HG03139 (cell line): ENCODE results near the gene MIPEP.

Experiments
- ATAC-seq: cut with Tn5 transposase; IDR thresholded peaks from one replicate; pipeline ENCODE4 v1.9.1; 2021; ENCODE audit not compliant: unreplicated experiment

The MIPEP gene

GRCh38 chr13:23855360-23855759 lies 33.8 kb downstream of the MIPEP start:
- no peak for ATAC-seq

- ATAC-seq: no peak
These were observed 36.8 kb downstream of the MIPEP start for GRCh38 chr13:23852351-23852750.

- no peak for ATAC-seq
These were observed 38.1 kb downstream of the MIPEP start for GRCh38 chr13:23851106-23851505.

- ATAC-seq: no peak
These were observed 39.1 kb downstream of the MIPEP start for GRCh38 chr13:23850134-23850533.

GRCh38 chr13:23849670-23850069 lies 39.5 kb downstream of the MIPEP start:
- ATAC-seq: no peak

- no peak for ATAC-seq
These were observed 40.5 kb downstream of the MIPEP start for GRCh38 chr13:23848646-23849141.

GRCh38 chr13:23848019-23848418 lies 41.2 kb downstream of the MIPEP start:
- no peak for ATAC-seq

GRCh38 chr13:23847497-23847896 lies 41.7 kb downstream of the MIPEP start:
- no peak for ATAC-seq

- ATAC-seq: no peak
These were observed 44.0 kb downstream of the MIPEP start for GRCh38 chr13:23845105-23845725.

GRCh38 chr13:23844132-23844531 lies 45.1 kb downstream of the MIPEP start:
- ATAC-seq: no peak

- ATAC-seq: no peak
These were observed 45.8 kb downstream of the MIPEP start for GRCh38 chr13:23843436-23843835.

GRCh38 chr13:23842406-23842805 lies 46.8 kb downstream of the MIPEP start:
- ATAC-seq: no peak

- ATAC-seq: no peak
These were observed 55.2 kb downstream of the MIPEP start for GRCh38 chr13:23833733-23834611.

GRCh38 chr13:23828866-23829265 lies 60.3 kb downstream of the MIPEP start:
- ATAC-seq: no peak

GRCh38 chr13:23828086-23828485 lies 61.1 kb downstream of the MIPEP start:
- ATAC-seq: no peak

- ATAC-seq: no peak
These were observed 64.0 kb downstream of the MIPEP start for GRCh38 chr13:23825179-23825578.

GRCh38 chr13:23824371-23824770 lies 64.8 kb downstream of the MIPEP start:
- no peak for ATAC-seq

- no peak for ATAC-seq
These were observed 66.9 kb downstream of the MIPEP start for GRCh38 chr13:23822252-23822824.

- no peak for ATAC-seq
These were observed 68.7 kb downstream of the MIPEP start for GRCh38 chr13:23820530-23820929.

GRCh38 chr13:23817830-23818229 lies 71.4 kb downstream of the MIPEP start:
- ATAC-seq: no peak

GRCh38 chr13:23817136-23817535 lies 72.1 kb downstream of the MIPEP start:
- no peak for ATAC-seq

GRCh38 chr13:23813635-23814034 lies 75.6 kb downstream of the MIPEP start:
- ATAC-seq: no peak
